K562 (cell line): ENCODE data around the gene PLPP7. TPM values are rescaled to one million over a fixed set of nuclear protein-coding genes. Genes with fewer than 3 reads are reported as not detected.

Experiments
- ATAC-seq: fragments of 200-7000 bp; cut with Tn5 transposase; 3 replicates; pipeline ENCODE4 v1.9.1; 2020; ENCODE audit warnings: moderate library complexity
- BruUV-seq: library from RNA; stranded (reverse); fragments of 400-500 nt; replicated peaks from 2 replicates; lab custom pipeline; 2021; lab: Mats Ljungman, UMichigan
- CTCF ChIA-PET: fragments of 300-600 bp; formaldehyde crosslinking; extraction: SDS; loops from one replicate; lab custom pipeline; 2021; ENCODE audit warnings: low intra/inter-chr PET ratio; lab: Yijun Ruan, JAX
- POLR2A ChIA-PET: fragments of 300-600, 350-650 bp; sonication (Branson Sonifier 250); formaldehyde crosslinking; extraction: SDS; loops from one replicate; lab custom pipeline; 2021; ENCODE audit warnings: antibody characterized with exemption, inconsistent platforms; lab: Yijun Ruan, JAX
- DNase-seq, 4 experiments: peaks; one replicate each; pipeline versions ENCODE4 v3.0.0 to v3.0.0-alpha.2; 2011 to 2018; ENCODE audit warnings: low spot score in 3 of 4, mixed read lengths in 3 of 4; ENCODE audit errors: extremely low read depth in 1 of 4
- FAIRE-seq: peaks from 2 replicates; lab custom pipeline; 2011; peaks lifted over from hg19 to GRCh38; lab: Jason Lieb, UNC
- H2AFZ ChIP-seq: 2 replicates; pipeline ENCODE4 v1.6.0; 2011; ENCODE audit warnings: low read depth, low read length, control low read depth, inconsistent platforms
- H3K27ac ChIP-seq: fragments of 200-600 bp; 3 replicates; pipeline ENCODE4 v1.8.0; 2011; ENCODE audit warnings: low read depth, mild to moderate bottlenecking, control low read depth, inconsistent platforms, low read length, moderate library complexity, mixed read lengths; ENCODE audit errors: extremely low read depth
- H3K27me3 ChIP-seq, 2 experiments: fragments of 300-600 bp in 1 of 2; 2 replicates in 1 of 2; 3 replicates in 1 of 2; pipeline versions ENCODE4 v1.6.0 to v1.8.0; 2011; ENCODE audit warnings: inconsistent platforms in 2 of 2, low read length in 2 of 2, mild to moderate bottlenecking in 1 of 2, mixed read lengths in 1 of 2, moderate library complexity in 1 of 2; ENCODE audit not compliant: control insufficient read depth in 2 of 2, insufficient read depth in 2 of 2
- H3K36me3 ChIP-seq: fragments of 300-600 bp; 3 replicates; pipeline ENCODE4 v1.8.0; 2011; ENCODE audit warnings: mild to moderate bottlenecking, low read length, inconsistent platforms; ENCODE audit not compliant: control insufficient read depth, insufficient read depth
- H3K4me1 ChIP-seq, 2 experiments: fragments of 200-600 bp in 1 of 2; replicated peaks in 1 of 2; 2 replicates in 1 of 2; 3 replicates in 1 of 2; pipeline versions ENCODE4 v1.5.1 to v1.8.0; 2011; ENCODE audit warnings: inconsistent platforms in 2 of 2, low read length in 2 of 2, mild to moderate bottlenecking in 1 of 2, mixed read lengths in 1 of 2, moderate library complexity in 1 of 2; ENCODE audit not compliant: control insufficient read depth in 2 of 2, insufficient read depth in 2 of 2
- H3K4me2 ChIP-seq: 2 replicates; pipeline ENCODE4 v1.6.1; 2011; ENCODE audit warnings: low read length, control low read depth, inconsistent platforms, mixed read lengths; ENCODE audit not compliant: insufficient read depth
- H3K4me3 ChIP-seq: fragments of 200-600 bp; sonication (generic), shearing (Covaris generic); 2 replicates; pipeline ENCODE4 v1.5.1; 2016; ENCODE audit warnings: control low read depth, inconsistent platforms
- H3K79me2 ChIP-seq: fragments of 200-600 bp; 3 replicates; pipeline ENCODE4 v1.8.0; 2011; ENCODE audit warnings: low read length, inconsistent platforms; ENCODE audit not compliant: control insufficient read depth, insufficient read depth
- H3K9ac ChIP-seq, 2 experiments: 2 replicates each; pipeline versions ENCODE4 v1.6.0 to v1.6.1; 2011; ENCODE audit warnings: low read depth in 2 of 2, low read length in 2 of 2, control low read depth in 1 of 2, inconsistent platforms in 1 of 2, mild to moderate bottlenecking in 1 of 2, mixed read lengths in 1 of 2; ENCODE audit not compliant: insufficient read depth in 1 of 2
- H3K9me1 ChIP-seq: one replicate; pipeline ENCODE4 v1.6.0; 2011; ENCODE audit warnings: inconsistent platforms, mild to moderate bottlenecking, low read length, moderate library complexity; ENCODE audit not compliant: control insufficient read depth, insufficient read depth
- H3K9me3 ChIP-seq: replicated peaks from 2 replicates; pipeline ENCODE4 v1.5.1; 2011; ENCODE audit warnings: low read depth, low read length, inconsistent platforms; ENCODE audit not compliant: control insufficient read depth, insufficient read depth
- H4K20me1 ChIP-seq: replicated peaks from 2 replicates; pipeline ENCODE4 v1.6.1; 2011; ENCODE audit warnings: low read length, inconsistent platforms, mixed read lengths; ENCODE audit not compliant: control insufficient read depth, insufficient read depth
- ADNP ChIP-seq: fragments of 200-800 bp; sonication (Bioruptor generic); IDR thresholded peaks from 2 replicates; pipeline ENCODE4 v1.6.1; 2016; ENCODE audit warnings: missing genetic modification characterization, missing compliant biosample characterization
- ARNT ChIP-seq, 2 experiments: fragments of 450-650 bp; IDR thresholded peaks; 2 replicates each; pipeline ENCODE4 v1.6.1; 2016; ENCODE audit warnings: mild to moderate bottlenecking in 1 of 2
- BCOR ChIP-seq: fragments of 450-650 bp; IDR thresholded peaks from 2 replicates; pipeline ENCODE4 v1.6.1; 2016
- BDP1 ChIP-seq: IDR thresholded peaks from 3 replicates; pipeline ENCODE4 v1.6.1; 2011; ENCODE audit not compliant: insufficient read length, insufficient read depth
- CSDE1 ChIP-seq, 2 experiments: fragments of 450-650 bp; IDR thresholded peaks; 2 replicates each; pipeline ENCODE4 v1.6.1; 2016; ENCODE audit warnings: mild to moderate bottlenecking in 1 of 2
- ESRRA ChIP-seq: fragments of 450-650 bp; IDR thresholded peaks from 2 replicates; pipeline ENCODE4 v1.6.1; 2014; ENCODE audit warnings: low read depth, mild to moderate bottlenecking, moderate library complexity, borderline replicate concordance
- HDAC2 ChIP-seq: fragments of 450-650 bp; IDR thresholded peaks from 2 replicates; pipeline ENCODE4 v1.6.1; 2016; ENCODE audit warnings: mild to moderate bottlenecking
- HDAC8 ChIP-seq: fragments of 450-650 bp; IDR thresholded peaks from 2 replicates; pipeline ENCODE4 v1.6.1; 2016; ENCODE audit warnings: mild to moderate bottlenecking, missing genetic modification characterization, moderate library complexity, missing compliant biosample characterization
- ID3 ChIP-seq, 2 experiments: fragments of 250-450 bp in 1 of 2; fragments of 450-650 bp in 1 of 2; sonication (Bioruptor Pico) in 1 of 2; IDR thresholded peaks; 2 replicates each; pipeline versions ENCODE4 v1.6.1 to v1.8.0; 2016 to 2021; ENCODE audit warnings: mild to moderate bottlenecking in 2 of 2, moderate library complexity in 2 of 2, missing compliant biosample characterization in 1 of 2, missing genetic modification characterization in 1 of 2
- KDM1A ChIP-seq, 2 experiments: fragments of 450-650 bp; IDR thresholded peaks; 2 replicates each; pipeline ENCODE4 v1.6.1; 2016; ENCODE audit warnings: mild to moderate bottlenecking in 2 of 2
- MBD2 ChIP-seq: sonication (generic); IDR thresholded peaks from 2 replicates; pipeline ENCODE4 v1.6.1; 2016; ENCODE audit warnings: low read depth, borderline replicate concordance
- POLR3G ChIP-seq: IDR thresholded peaks from 2 replicates; pipeline ENCODE4 v1.6.1; 2011; ENCODE audit not compliant: insufficient read length, insufficient replicate concordance; ENCODE audit errors: extremely low read depth
- RBM25 ChIP-seq: fragments of 200-400 bp; formaldehyde crosslinking; IDR thresholded peaks from 2 replicates; pipeline ENCODE4 v1.6.1; 2018; ENCODE audit warnings: low read length, low read depth, moderate library complexity; ENCODE audit not compliant: severe bottlenecking
- RCOR1 ChIP-seq, 2 experiments: IDR thresholded peaks; 2 replicates each; pipeline ENCODE4 v1.6.1; 2012; ENCODE audit warnings: low read depth in 2 of 2, low read length in 2 of 2, borderline replicate concordance in 1 of 2, improper control_type of control experiment in 1 of 2
- SETDB1 ChIP-seq: IDR thresholded peaks from one replicate; pipeline ENCODE4 v1.6.1; 2012; ENCODE audit warnings: low read length, control low read depth, inconsistent platforms
- SIN3A ChIP-seq, 2 experiments: fragments of 150-350 bp in 1 of 2; IDR thresholded peaks; 2 replicates each; pipeline ENCODE4 v1.6.1; 2011 to 2016; ENCODE audit warnings: borderline replicate concordance in 2 of 2, low read depth in 2 of 2, low read length in 2 of 2, mild to moderate bottlenecking in 2 of 2, moderate library complexity in 2 of 2; ENCODE audit not compliant: control insufficient read depth in 1 of 2
- SMARCA5 ChIP-seq: fragments of 450-650 bp; IDR thresholded peaks from 2 replicates; pipeline ENCODE4 v1.6.1; 2016
- SUPT5H ChIP-seq: fragments of 450-650 bp; IDR thresholded peaks from 2 replicates; pipeline ENCODE4 v1.6.1; 2016
- WGBS: fragments of 100-300 bp; shearing (Covaris generic); methylation state at CpG from one replicate; pipeline ENCODE4 v1.1.6; 2016; ENCODE audit warnings: low coverage, mixed read lengths; ENCODE audit not compliant: insufficient coverage; ENCODE audit errors: missing lambda C conversion rate; 5-methylcytosine and 5-hydroxymethylcytosine counted together
- in situ Hi-C: fragments of 300-500 bp; cut with MboI; formaldehyde crosslinking; loops from 4 replicates; pipeline ENCODE4 v1.15.0; 2018; ENCODE audit warnings: inconsistent platforms, mixed read lengths
- intact Hi-C: fragments of 100-400 bp; cut with micrococcal nuclease; formaldehyde crosslinking; loops from 2 replicates; pipeline ENCODE4 v1.14.2; 2022
- polyA plus RNA-seq, 8 experiments: library from polyadenylated mRNA; depleted of rRNA in 4 of 8; stranded (reverse) in 5 of 8; unstranded in 3 of 8; fragments of >200 nt; fragmentation: Nextera tagmentation in 2 of 8; fragmentation: Illumina TruSeq in 1 of 8; extraction: Ambion mirVana in 2 of 8; extraction: Trizol in 1 of 8; gene quantifications; 2 replicates each; pipeline versions ENCODE4 v1.2.1 to v1.2.3, GENCODE V29; 2011 to 2014; ENCODE audit warnings: inconsistent platforms in 1 of 8, missing spikeins in 1 of 8
- total RNA-seq, 7 experiments: library from RNA; depleted of rRNA in 6 of 7; stranded (reverse); fragments of >200 nt in 6 of 7; fragmentation: Illumina TruSeq in 2 of 7; extraction: Trizol in 2 of 7; gene quantifications; 2 replicates each; pipeline versions ENCODE4 v1.2.1 to v1.2.3, GENCODE V29; 2011 to 2021; ENCODE audit warnings: low replicate concordance in 1 of 7

Gene PLPP7
- total and polyA plus RNA-seq, 9 of the 15 experiments (the other 6 are each of a cell fraction or from before 2014, with no cell fraction given): 0.09 to 0.93 (median 0.18) TPM; not detected in 4

DNA sequence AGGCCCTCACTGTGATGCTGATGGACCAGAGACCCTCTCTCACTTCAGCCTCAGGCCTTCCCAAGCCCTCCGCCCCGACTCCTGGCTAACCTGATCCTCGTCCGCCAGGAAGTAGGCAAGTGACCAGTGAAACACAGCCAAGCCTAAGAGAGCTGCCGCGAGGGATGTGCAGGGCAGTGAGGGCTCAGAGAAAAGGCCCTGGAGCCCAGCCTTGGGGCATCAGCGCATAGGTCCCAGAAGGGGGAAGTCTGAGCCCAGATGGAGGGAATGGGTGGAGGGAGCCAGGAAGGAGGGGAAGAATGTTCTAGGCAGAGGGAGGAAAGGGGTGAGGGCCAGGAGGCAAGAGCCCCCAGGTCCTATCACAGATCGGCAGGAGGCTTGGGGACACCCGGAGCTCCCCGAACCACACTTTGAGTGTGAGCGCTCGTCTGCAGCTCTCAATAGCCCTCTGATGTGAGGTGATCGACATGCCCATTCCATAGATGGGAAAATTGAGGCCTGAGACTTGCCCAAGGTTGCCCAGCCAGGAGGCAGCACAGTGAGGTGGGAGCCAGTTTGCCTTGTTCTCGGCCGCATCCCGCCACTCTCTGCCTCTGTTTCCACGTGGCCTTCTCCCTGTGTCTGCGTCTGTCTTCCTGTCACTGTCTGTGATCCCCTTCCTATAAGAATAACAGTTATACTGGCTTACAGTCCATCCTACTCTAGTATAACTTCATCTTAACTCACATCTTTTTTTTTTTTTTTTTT, 20.2 kb downstream of the PLPP7 start:
- Histone ChIP-seq H3K9me1 (no peaks in the 10 kb centered on the region), H3K4me1 (peaks cover 16 to 52% of the 10 kb centered on the region in 2 experiments), H4K20me1 (no peaks in the 10 kb centered on the region), H3K9me3 (no peaks in the 10 kb centered on the region), H3K27me3 (no peaks in the 10 kb centered on the region), H3K27ac (no peak overlapping the region), H3K4me3 (no peak overlapping the region), H3K4me2 (no peak overlapping the region), H3K79me2 (no peaks in the 10 kb centered on the region), H3K9ac (peak overlapping the region in 1 of 2 experiments; percentile 24; a peak in 1 of 4 replicates), H2AFZ (no peak overlapping the region), H3K36me3 (no peaks in the 10 kb centered on the region)
- POLR2A ChIA-PET: interaction anchor here (0.9 kb wide), 1 partner anchor 9 kb away, joined by 3 read pairs; no protein-coding TSS in a partner anchor
- ATAC-seq (no peak), DNase-seq (no peak), FAIRE-seq (no peak)
- in situ Hi-C loops (loop anchor here (25.0 kb wide), 1 partner anchor 597 kb away; no protein-coding TSS in a partner anchor), intact Hi-C loops (loop anchor here (10.0 kb wide), 1 partner anchor 1055 kb away; no protein-coding TSS in a partner anchor)
- CTCF ChIA-PET: no interaction called here
- BruUV-seq: no TSS peak
- WGBS: 76% methylated on average over 18 of the region's 18 CpGs
- TF ChIP-seq HDAC2: peak; percentile 45; the same call in 1 of the 2 replicates
- no peak for TF ChIP-seq POLR3G
- TF ChIP-seq MBD2: no peak
- no peak for TF ChIP-seq ARNT (IDR thresholded peaks at IDR 0.05)
- no peak for TF ChIP-seq BDP1
- TF ChIP-seq RBM25: peak; percentile 90
- TF ChIP-seq ID3 (CRISPR knock-in tag; IDR thresholded peaks at IDR 0.05): no peak
- no peak for TF ChIP-seq ID3 (tag; IDR thresholded peaks at IDR 0.05)
- no peak for TF ChIP-seq SUPT5H
- peak; percentile 65 to 82; a peak in 3 of 4 replicates for TF ChIP-seq KDM1A (IDR thresholded peaks at IDR 0.05)
- 0 out of 4 replicates have a peak, but pooled peaks of 1 of the 2 experiments have one; percentile 29 for TF ChIP-seq RCOR1 (IDR thresholded peaks at IDR 0.05; ENCODE audit: borderline replicate concordance in 1 of 2, low read depth in 2 of 2, low read length in 2 of 2)
- TF ChIP-seq BCOR: peak; percentile 89
- no peak for TF ChIP-seq CSDE1 (IDR thresholded peaks at IDR 0.05)
- peak; percentile 80 for TF ChIP-seq SMARCA5
- TF ChIP-seq SIN3A (IDR thresholded peaks at IDR 0.05; ENCODE audit: borderline replicate concordance in 2 of 2, control insufficient read depth in 1 of 2, low read depth in 2 of 2, low read length in 2 of 2): no peak
- TF ChIP-seq ADNP (tag): peak; percentile 53; the same call in 1 of the 2 replicates
- TF ChIP-seq ESRRA: 0 out of 2 replicates have a peak, but pooled peaks have one; percentile 46
- TF ChIP-seq HDAC8: no peak
- TF ChIP-seq SETDB1: no peak
